ENCODE results near the gene CADM1. TPM values are rescaled to one million over a fixed set of nuclear protein-coding genes. Genes with fewer than 3 reads are reported as not detected.

CADM1 gene
- total RNA-seq, 4 donors from 2014 or later: 89.9 to 351 (median 235) TPM

- Histone ChIP-seq H3K27ac (no peak overlapping the region), H3K27me3 (no peaks in the 10 kb centered on the region), H3K36me3 (no peaks in the 10 kb centered on the region), H3K4me3 (replicated peaks in 1 of 3) (no peak overlapping the region), H3K4me1 (peaks cover 0 to 19% of the 10 kb centered on the region in 2 donors), H3K9me3 (no peaks in the 10 kb centered on the region)
- intact Hi-C loops (cut with DNase I): no loop called here
- no peak for TF ChIP-seq POLR2A (IDR thresholded peaks at IDR 0.05)
- TF ChIP-seq CTCF (IDR thresholded peaks at IDR 0.05): no peak
- WGBS, 2 donors: 90 to 91% methylated on average over 4 of the region's 4 CpGs
- DNase-seq: no peak
Observed at GRCh38 chr11:115241899-115242298, 262.3 kb downstream of the CADM1 start.

GRCh38 chr11:115238791-115239190 is 265.4 kb downstream of the CADM1 start:
- Histone ChIP-seq H3K27ac (no peak overlapping the region), H3K9me3 (no peaks in the 10 kb centered on the region), H3K27me3 (no peaks in the 10 kb centered on the region), H3K4me1 (peaks cover 0 to 15% of the 10 kb centered on the region in 2 donors), H3K4me3 (replicated peaks in 1 of 3) (no peak overlapping the region), H3K36me3 (no peaks in the 10 kb centered on the region)
- DNase-seq: peak; percentile 12 to 18
- WGBS, 2 donors: 86 to 88% methylated on average over 2 of the region's 2 CpGs
- intact Hi-C loops (cut with DNase I): no loop called here
- TF ChIP-seq CTCF (IDR thresholded peaks at IDR 0.05): peak in 3 of 6 experiments; percentile 14 to 31 (median 20)
- TF ChIP-seq POLR2A (IDR thresholded peaks at IDR 0.05): no peak

GRCh38 chr11:115238086-115238485 is 266.1 kb downstream of the CADM1 start:
- WGBS, 2 donors: 88 to 89% methylated on average over 4 of the region's 4 CpGs

GRCh38 chr11:115237578-115237977 is 266.6 kb downstream of the CADM1 start:
- Histone ChIP-seq H3K9me3 (no peaks in the 10 kb centered on the region), H3K4me1 (peaks cover 0 to 15% of the 10 kb centered on the region in 2 donors), H3K36me3 (no peaks in the 10 kb centered on the region), H3K27me3 (no peaks in the 10 kb centered on the region), H3K4me3 (replicated peaks in 1 of 3) (no peak overlapping the region), H3K27ac (no peak overlapping the region)
- DNase-seq: no peak
- TF ChIP-seq CTCF (IDR thresholded peaks at IDR 0.05) (no peak), POLR2A (IDR thresholded peaks at IDR 0.05) (no peak)
- intact Hi-C loops (cut with DNase I): no loop called here
- 89 to 92% methylated on average over 3 of the region's 3 CpGs for WGBS, 2 donors

More at GRCh38 chr11:115238086-115238485, 266.1 kb downstream of the CADM1 start:
- H3K27me3 ChIP-seq: no peaks in the 10 kb centered on the region
- TF ChIP-seq POLR2A (IDR thresholded peaks at IDR 0.05) (no peak), CTCF (IDR thresholded peaks at IDR 0.05) (no peak)
- DNase-seq: no peak
- H3K4me3 ChIP-seq (replicated peaks in 1 of 3): no peak overlapping the region
- no peaks in the 10 kb centered on the region for H3K9me3 ChIP-seq
- H3K36me3 ChIP-seq: no peaks in the 10 kb centered on the region
- H3K27ac ChIP-seq: no peak overlapping the region
- intact Hi-C loops (cut with DNase I): no loop called here
- peaks cover 0 to 15% of the 10 kb centered on the region in 2 donors for H3K4me1 ChIP-seq

- TF ChIP-seq POLR2A (IDR thresholded peaks at IDR 0.05) (no peak), CTCF (IDR thresholded peaks at IDR 0.05) (no peak)
- WGBS, 2 donors: 84 to 91% methylated on average over 4 of the region's 4 CpGs
- H3K27me3 ChIP-seq: no peaks in the 10 kb centered on the region
- intact Hi-C loops (cut with DNase I): no loop called here
- no peak overlapping the region for H3K4me3 ChIP-seq (replicated peaks in 1 of 3)
- H3K27ac ChIP-seq: no peak overlapping the region
- H3K4me1 ChIP-seq: peaks cover 0 to 15% of the 10 kb centered on the region in 2 donors
- peaks cover 0 to 7% of the 10 kb centered on the region in 2 donors for H3K36me3 ChIP-seq
- DNase-seq: peak; percentile 19 to 20
- H3K9me3 ChIP-seq: no peaks in the 10 kb centered on the region
Observed at GRCh38 chr11:115234794-115235193, 269.4 kb downstream of the CADM1 start.
